SU-DHL-6 (cell line): ENCODE measurements around the gene DHRS1.

Source experiments
- CTCF ChIP-seq: fragments of 200-600 bp; sonication (generic); IDR thresholded peaks from one replicate; pipeline ENCODE4 v1.5.1; 2017; ENCODE audit warnings: antibody characterized with exemption, mild to moderate bottlenecking, low read length, moderate library complexity; ENCODE audit not compliant: insufficient read depth, poor library complexity, severe bottlenecking
- EZH2phosphoT487 ChIP-seq: fragments of 200-600 bp; sonication (generic), shearing (Covaris generic); conservative IDR thresholded peaks from 2 replicates; pipeline ENCODE4 v1.6.1; 2018; ENCODE audit warnings: mild to moderate bottlenecking, antibody characterized with exemption, low read length, moderate library complexity, mixed read lengths

DNA sequence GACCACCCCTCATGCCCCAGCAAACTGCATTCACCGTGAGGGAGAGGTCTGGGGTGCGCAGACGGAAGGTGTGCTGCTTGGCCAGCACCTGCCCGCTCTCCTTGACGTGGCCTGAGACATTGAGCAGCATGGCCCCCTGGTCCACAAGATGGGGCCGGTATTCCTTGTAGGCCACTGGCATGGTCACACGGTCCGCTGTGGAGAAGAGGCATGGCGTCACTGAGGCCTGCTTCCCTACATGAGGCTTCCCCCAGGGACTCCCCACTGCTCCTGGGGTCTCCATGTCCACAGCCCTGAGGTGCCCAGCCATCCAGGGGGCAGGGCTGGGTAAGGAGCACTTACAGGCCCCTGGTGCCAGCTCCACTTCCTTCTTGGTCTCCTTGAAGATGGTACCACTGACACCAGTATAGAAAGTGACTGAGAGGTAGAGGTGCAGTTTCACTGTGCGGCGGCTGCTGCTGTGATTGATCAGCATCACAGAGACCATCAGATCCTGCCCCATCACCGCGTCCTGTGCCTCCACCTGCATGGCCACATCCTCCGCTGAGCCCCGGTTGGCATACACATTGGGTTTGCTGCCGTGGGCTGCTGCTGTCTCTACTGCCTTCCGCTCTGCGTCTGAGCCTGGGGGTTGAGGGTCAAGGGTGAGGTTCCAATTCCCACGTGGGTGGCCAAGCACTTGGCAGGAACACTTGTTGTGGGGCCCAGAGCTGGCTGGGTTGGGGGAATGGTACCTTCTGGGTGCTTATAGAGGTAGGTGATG lies 44.8 kb downstream of the DHRS1 start:
- TF ChIP-seq CTCF: no peak
- TF ChIP-seq EZH2phosphoT487: no peak
